Measurements from ENCODE around the gene SLC38A3.

Gene SLC38A3

GRCh38 chr3:50162034-50162883 is 42.8 kb upstream of the SLC38A3 start:
- no peak overlapping the region for H3K9ac ChIP-seq
- peak overlapping the region; percentile 54 for H3K27ac ChIP-seq
- no peaks in the 10 kb centered on the region for H3K27me3 ChIP-seq (ENCODE audit: control insufficient read depth, insufficient read depth, low read length)
- H3K4me2 ChIP-seq (ENCODE audit: low read length) = no peak overlapping the region
- no peaks in the 10 kb centered on the region for H3K9me3 ChIP-seq (ENCODE audit: control insufficient read depth, low read length)
- no peaks in the 10 kb centered on the region for H3K36me3 ChIP-seq (ENCODE audit: control insufficient read depth, insufficient read depth, low read length)
- H2AFZ ChIP-seq = no peak overlapping the region
- no peaks in the 10 kb centered on the region for H3K79me2 ChIP-seq
- H3K4me3 ChIP-seq (ENCODE audit: low read depth, low read length) = no peak overlapping the region
- H3K4me1 ChIP-seq = no peaks in the 10 kb centered on the region
- no peak for TF ChIP-seq CTCF (IDR thresholded peaks at IDR 0.05)

GRCh38 chr3:50163572-50164455 is 41.3 kb upstream of the SLC38A3 start:
- Histone ChIP-seq H3K4me2 (ENCODE audit: low read length) (no peak overlapping the region), H3K9ac (no peak overlapping the region), H2AFZ (no peak overlapping the region), H3K27me3 (ENCODE audit: control insufficient read depth, insufficient read depth, low read length) (no peaks in the 10 kb centered on the region), H3K4me3 (ENCODE audit: low read depth, low read length) (no peak overlapping the region), H3K36me3 (ENCODE audit: control insufficient read depth, insufficient read depth, low read length) (no peaks in the 10 kb centered on the region), H3K4me1 (no peaks in the 10 kb centered on the region), H3K9me3 (ENCODE audit: control insufficient read depth, low read length) (no peaks in the 10 kb centered on the region), H3K79me2 (no peaks in the 10 kb centered on the region), H3K27ac (peak overlapping the region; percentile 60)
- no peak for TF ChIP-seq CTCF (IDR thresholded peaks at IDR 0.05)

- H2AFZ ChIP-seq = no peak overlapping the region
- no peaks in the 10 kb centered on the region for H3K4me1 ChIP-seq
- H3K79me2 ChIP-seq = no peaks in the 10 kb centered on the region
- no peak for TF ChIP-seq CTCF (IDR thresholded peaks at IDR 0.05)
- no peaks in the 10 kb centered on the region for H3K27me3 ChIP-seq (ENCODE audit: control insufficient read depth, insufficient read depth, low read length)
- H3K27ac ChIP-seq = peak overlapping the region; percentile 60
- H3K36me3 ChIP-seq (ENCODE audit: control insufficient read depth, insufficient read depth, low read length) = no peaks in the 10 kb centered on the region
- no peak overlapping the region for H3K4me3 ChIP-seq (ENCODE audit: low read depth, low read length)
- no peaks in the 10 kb centered on the region for H3K9me3 ChIP-seq (ENCODE audit: control insufficient read depth, low read length)
- H3K9ac ChIP-seq = no peak overlapping the region
- H3K4me2 ChIP-seq (ENCODE audit: low read length) = no peak overlapping the region
These were observed 40.6 kb upstream of the SLC38A3 start for GRCh38 chr3:50164481-50164880.

GRCh38 chr3:50164984-50165909 is 39.8 kb upstream of the SLC38A3 start:
- Histone ChIP-seq H3K4me2 (ENCODE audit: low read length) (no peak overlapping the region), H3K4me3 (ENCODE audit: low read depth, low read length) (no peak overlapping the region), H3K27me3 (ENCODE audit: control insufficient read depth, insufficient read depth, low read length) (no peaks in the 10 kb centered on the region), H3K4me1 (no peaks in the 10 kb centered on the region), H3K9ac (no peak overlapping the region), H3K9me3 (ENCODE audit: control insufficient read depth, low read length) (no peaks in the 10 kb centered on the region), H3K79me2 (no peaks in the 10 kb centered on the region), H2AFZ (no peak overlapping the region), H3K27ac (peak overlapping the region; percentile 60), H3K36me3 (ENCODE audit: control insufficient read depth, insufficient read depth, low read length) (no peaks in the 10 kb centered on the region)
- TF ChIP-seq CTCF (IDR thresholded peaks at IDR 0.05) = no peak
